NCI-H526 treated with DMSO at 0.1 percent for 48 hours (cell line): ENCODE measurements around the gene ELP4.
"Not testable (repeated sequence)": the region's sequence is repeated elsewhere in the genome, so short reads cannot be mapped to it uniquely, and the experiment has no call there.

ENCODE experiments used
- DNase-seq: peaks from one replicate; lab custom pipeline; 2025; lab: John Stamatoyannopoulos, UW

ELP4 gene

GRCh38 chr11:31702966-31703365, 193.4 kb downstream of the ELP4 start:
- DNase-seq, result no peak

- no peak for DNase-seq
These were observed 196.8 kb downstream of the ELP4 start for GRCh38 chr11:31706357-31706756.

GRCh38 chr11:31711137-31711536, 201.6 kb downstream of the ELP4 start:
- DNase-seq, result peak; percentile 34

GRCh38 chr11:31712851-31713250, 203.3 kb downstream of the ELP4 start:
- DNase-seq, result no peak

- no peak for DNase-seq
These were observed 205.3 kb downstream of the ELP4 start for GRCh38 chr11:31714840-31715239.

GRCh38 chr11:31720225-31720624, 210.7 kb downstream of the ELP4 start:
- no peak for DNase-seq

- no peak for DNase-seq
These were observed 211.3 kb downstream of the ELP4 start for GRCh38 chr11:31720671-31721365.

- no peak for DNase-seq
These were observed 213.2 kb downstream of the ELP4 start for GRCh38 chr11:31722754-31723153.

- no peak for DNase-seq
These were observed 215.6 kb downstream of the ELP4 start for GRCh38 chr11:31725176-31725575.

- no peak for DNase-seq
These were observed 218.9 kb downstream of the ELP4 start for GRCh38 chr11:31728432-31728831.

GRCh38 chr11:31740131-31740530, 230.6 kb downstream of the ELP4 start:
- no peak for DNase-seq

GRCh38 chr11:31740731-31741368, 231.3 kb downstream of the ELP4 start:
- not testable (repeated sequence) for DNase-seq

GRCh38 chr11:31747581-31747980, 238.0 kb downstream of the ELP4 start:
- no peak for DNase-seq

GRCh38 chr11:31757260-31757835, 247.8 kb downstream of the ELP4 start:
- DNase-seq, result no peak

GRCh38 chr11:31761636-31762035, 252.1 kb downstream of the ELP4 start:
- DNase-seq, result no peak

GRCh38 chr11:31763296-31763695, 253.7 kb downstream of the ELP4 start:
- no peak for DNase-seq

- DNase-seq, result no peak
These were observed 254.7 kb downstream of the ELP4 start for GRCh38 chr11:31764261-31764660.

- no peak for DNase-seq
These were observed 255.2 kb downstream of the ELP4 start for GRCh38 chr11:31764766-31765165.

GRCh38 chr11:31767066-31767465, 257.5 kb downstream of the ELP4 start:
- no peak for DNase-seq

GRCh38 chr11:31767685-31768084, 258.1 kb downstream of the ELP4 start:
- DNase-seq, result no peak

GRCh38 chr11:31768749-31769640, 259.4 kb downstream of the ELP4 start:
- DNase-seq, result no peak

GRCh38 chr11:31770011-31770700, 260.6 kb downstream of the ELP4 start:
- DNase-seq, result no peak
